ENCODE measurements around the gene POLDIP2. TPM values are rescaled to one million over a fixed set of nuclear protein-coding genes. Genes with fewer than 3 reads are reported as not detected.

The POLDIP2 gene
- total RNA-seq, 1 donor from 2014 or later: 83.4 TPM

DNA sequence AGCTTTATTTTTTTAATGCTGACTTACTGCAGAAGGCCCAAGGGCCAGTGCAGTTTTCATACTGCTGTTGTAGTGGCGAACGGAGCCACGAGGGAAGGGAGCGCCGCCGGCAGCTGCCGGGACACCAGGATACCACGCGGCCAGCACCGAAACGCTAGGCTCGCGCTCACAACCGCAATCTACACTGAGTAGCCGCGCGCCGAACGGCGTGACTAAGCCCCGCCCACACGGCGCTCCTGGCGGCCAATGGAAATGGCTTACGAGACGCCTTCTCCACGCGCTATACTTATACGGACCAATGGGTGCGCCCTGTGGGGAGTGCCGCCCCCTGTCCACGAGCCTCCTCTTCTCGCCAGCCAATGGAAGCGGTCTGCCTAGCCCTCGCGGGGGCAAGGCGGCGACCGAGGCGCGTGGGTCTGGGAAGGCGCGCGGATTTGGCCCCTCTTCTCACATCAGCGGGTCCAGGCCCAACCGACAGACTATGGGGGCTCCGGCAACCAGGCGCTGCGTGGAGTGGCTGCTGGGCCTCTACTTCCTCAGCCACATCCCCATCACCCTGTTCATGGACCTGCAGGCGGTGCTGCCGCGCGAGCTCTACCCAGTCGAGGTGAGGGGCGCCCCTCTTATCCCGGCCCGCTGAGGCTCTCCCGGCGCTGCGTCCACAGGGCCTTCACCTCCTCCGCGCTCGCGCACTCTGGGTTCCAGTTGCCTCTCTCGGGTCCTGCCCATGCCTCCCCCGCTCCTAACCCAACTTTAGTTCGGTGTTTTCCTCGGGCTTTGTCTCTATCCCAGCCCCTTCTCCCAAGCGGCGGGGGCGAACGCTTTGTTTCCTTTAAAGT lies 38.3 kb downstream of the POLDIP2 start, which contains the start of gene TMEM97:
Gene TMEM97, plus strand, starts transcription at position 442 of the 839 bp plus-strand sequence. Its CDS starts 40 bp downstream, at position 482.
- DNase-seq (ENCODE audit: extremely low read depth, low read depth, low spot score): no peak

DNA sequence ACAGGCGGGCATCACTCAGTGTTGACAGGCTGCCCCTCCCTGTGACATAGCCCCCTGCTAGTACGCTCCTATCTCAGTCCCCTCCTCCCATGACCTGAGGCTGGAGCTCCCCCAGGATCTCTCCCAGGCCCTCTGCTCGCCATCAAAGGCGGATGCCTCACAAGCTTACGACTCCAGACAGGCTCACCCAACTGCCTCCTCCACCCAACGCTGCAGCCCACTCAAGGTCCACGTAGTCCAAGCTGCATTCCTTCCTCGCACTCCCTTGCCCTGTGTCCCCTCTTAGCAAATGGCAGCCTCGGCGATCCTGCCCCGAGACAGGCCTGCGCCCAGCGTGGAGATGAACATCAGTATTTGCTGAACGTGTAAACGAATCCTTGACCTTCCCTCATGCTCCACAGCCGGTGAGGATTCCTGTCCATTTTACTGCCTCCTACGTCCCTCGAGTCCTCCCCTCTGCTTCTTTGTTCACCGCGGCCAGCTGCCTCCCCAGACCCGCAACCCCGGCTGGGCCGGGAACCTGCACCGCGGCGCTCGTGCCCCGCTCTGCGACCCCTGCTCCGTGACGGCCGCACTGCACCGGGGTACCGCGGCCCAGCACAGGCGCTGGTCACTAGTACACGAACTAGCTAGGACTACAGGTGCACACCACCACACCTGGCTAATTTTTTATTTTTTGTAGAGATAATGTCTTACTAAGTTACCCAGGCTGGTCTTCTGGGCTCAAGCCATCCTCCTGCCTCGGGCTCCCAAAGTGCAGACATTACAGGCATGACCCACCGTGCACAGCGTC lies 39.2 kb downstream of the POLDIP2 start:
- DNase-seq (ENCODE audit: extremely low read depth, low read depth, low spot score): no peak

DNA sequence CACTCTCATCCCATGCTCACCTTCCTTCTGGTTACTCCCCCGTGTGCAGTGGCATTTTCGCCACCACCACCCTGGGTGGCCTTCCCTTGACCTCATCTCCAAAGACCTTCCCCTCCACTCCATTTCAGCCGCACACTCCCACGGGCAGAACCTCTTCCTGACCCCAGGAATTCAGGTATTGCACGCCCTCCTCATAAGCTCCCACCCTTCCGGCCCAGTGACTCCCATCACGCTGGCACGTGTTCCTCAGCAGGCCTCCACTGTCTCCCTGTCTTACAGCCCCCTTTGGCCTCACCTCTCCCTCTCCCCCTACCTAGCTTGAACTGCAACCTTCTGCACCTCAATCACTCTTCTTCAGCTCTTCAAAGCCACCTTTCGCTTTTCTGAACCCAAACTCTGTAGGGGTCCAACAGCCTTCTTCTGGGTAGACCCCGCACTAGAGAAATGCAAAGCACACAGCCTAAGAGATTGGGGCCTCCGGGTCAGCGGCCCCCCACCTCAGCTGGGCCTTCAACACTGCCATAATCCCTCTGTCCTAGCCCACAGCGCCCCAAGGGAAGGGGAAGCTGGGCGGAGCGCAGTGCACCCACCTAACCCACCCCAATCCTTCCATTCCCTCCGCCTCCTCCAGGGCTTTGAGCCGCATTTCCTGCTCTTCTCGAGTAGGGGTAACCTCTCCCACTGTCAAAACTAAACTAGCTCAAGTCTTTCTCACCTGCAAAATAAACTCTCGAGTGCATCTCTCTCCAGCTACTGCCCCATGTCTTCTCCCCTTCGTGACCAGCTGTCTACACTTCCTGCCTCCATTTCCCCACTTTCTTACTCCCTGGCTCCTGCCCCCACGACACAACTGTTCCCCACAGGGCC lies 40.0 kb downstream of the POLDIP2 start:
- DNase-seq (ENCODE audit: extremely low read depth, low read depth, low spot score): no peak

DNA sequence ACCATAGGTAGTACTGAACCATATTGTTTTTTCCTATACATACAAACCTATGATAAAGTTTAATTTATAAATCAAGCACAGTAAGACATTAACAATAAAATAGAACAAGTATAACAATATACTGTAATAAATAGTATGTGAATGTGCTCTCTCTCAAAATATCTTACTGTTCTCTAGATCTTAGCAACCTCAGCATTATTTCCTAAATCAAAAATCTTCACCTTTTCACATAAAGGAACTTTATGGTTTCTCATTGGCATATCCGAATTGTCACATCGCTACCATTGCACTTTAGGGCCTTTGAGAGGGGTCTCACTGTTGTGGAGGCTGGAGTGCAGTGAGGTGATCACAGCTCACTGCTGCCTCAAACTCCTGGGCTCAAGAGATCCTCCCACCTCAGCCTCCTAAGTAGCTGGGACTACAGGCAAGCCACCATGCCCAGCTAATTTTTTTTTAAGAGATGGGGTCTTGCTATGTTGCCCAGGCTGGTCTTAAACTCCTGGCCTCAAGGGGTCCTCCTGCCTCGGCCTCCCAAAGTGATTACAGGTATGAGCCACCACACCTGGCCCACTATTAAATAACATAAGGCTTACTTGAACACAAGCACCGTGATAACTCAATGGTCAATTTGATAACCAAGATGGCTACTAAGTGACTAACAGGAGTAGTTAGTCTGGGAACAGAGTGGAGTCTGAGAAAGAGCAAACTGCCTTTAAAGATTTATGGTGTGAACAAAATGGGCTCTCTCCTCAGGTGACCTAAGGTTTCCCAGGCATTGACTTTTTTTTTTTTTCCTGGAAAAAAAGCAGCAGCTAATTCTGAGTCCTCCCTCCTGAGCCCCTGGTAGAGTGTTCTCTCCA lies 41.3 kb downstream of the POLDIP2 start:
- DNase-seq (ENCODE audit: extremely low read depth, low read depth, low spot score): no peak

DNA sequence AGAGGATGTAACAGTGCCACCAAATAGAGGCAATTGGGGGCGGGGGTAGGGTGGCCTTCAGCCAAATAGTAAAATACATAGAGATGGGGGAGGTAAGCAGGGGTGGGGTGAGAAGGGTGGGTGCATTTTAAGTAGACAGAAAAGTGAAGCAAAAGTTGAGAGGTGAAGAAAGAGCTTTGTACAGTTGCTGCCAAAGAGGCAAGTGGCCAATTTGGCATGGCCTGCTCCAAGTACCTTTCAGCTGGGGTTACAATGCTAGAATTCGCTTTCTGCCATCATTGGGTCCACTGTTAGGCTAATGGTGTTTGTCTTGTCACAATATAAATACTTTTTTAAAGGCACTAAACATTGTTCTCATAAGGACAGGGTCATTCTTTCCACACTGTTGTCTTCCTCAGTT lies 43.5 kb downstream of the POLDIP2 start:
- DNase-seq (ENCODE audit: extremely low read depth, low read depth, low spot score): no peak

DNA sequence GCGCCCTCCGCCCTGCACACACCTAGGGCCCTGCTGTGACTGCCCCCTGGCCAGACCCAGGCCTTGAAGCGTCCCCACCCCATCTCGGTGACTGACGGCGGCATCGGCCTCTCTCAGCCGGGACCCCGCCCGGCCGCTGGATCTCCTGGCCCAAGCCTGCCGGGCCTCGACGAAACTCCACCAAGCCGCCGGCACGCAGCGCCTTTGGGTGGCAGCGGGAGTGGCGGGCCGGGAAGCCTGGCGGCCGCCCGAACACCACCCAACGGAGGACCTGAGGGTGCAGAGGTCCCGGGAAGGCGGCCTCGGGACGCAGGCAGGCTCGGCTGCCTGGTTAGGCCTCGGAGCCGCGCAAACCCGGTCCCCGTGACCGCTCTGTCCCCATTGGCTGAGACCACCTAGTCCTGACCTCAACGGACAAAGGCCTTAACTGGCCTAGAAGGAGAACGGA lies 50.3 kb downstream of the POLDIP2 start:
- DNase-seq (ENCODE audit: extremely low read depth, low read depth, low spot score): no peak

DNA sequence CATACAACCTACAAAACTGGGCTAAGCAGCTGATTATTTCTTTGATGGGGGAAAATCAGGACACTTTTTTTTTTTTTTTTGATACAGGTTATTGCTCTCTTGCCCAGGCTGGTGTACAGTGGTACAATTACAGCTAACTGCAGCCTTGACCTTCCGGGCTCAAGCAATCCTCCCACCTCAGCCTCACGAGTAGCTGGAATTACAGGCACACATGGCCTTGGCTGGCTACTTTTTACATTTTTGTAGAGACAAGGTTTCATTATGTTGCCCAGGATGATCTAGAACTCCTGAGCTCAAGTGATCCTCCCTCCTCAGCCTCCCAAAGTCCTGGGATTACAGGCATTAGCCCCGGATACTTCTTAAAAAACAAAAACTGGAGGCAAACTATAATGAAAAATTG lies 58.9 kb downstream of the POLDIP2 start:
- no peak for DNase-seq (ENCODE audit: extremely low read depth, low read depth, low spot score)

Other genes with a start within 250 kb of the POLDIP2 start
- 9.1 and 13.2 TPM in 2 replicates for gene TMEM97, start 38.3 kb downstream of the POLDIP2 start, total RNA-seq
- 59.4 and 66.1 TPM in 2 replicates for gene IFT20, start 22.1 kb downstream of the POLDIP2 start, total RNA-seq
- gene TNFAIP1, start 21.8 kb downstream of the POLDIP2 start, total RNA-seq: 102 and 120 TPM in 2 replicates
- not detected in 2 replicates for gene SEBOX, start 7.7 kb upstream of the POLDIP2 start, total RNA-seq
- 0.05 TPM in 1 of 2 replicates, not detected in the other for gene VTN, start 12.8 kb upstream of the POLDIP2 start, total RNA-seq
- 4.7 and 6.7 TPM in 2 replicates for gene SARM1, start 14.2 kb upstream of the POLDIP2 start, total RNA-seq
- 2.2 and 3.3 TPM in 2 replicates for gene SLC46A1, start 48.7 kb upstream of the POLDIP2 start, total RNA-seq
- gene SLC13A2, start 116.1 kb upstream of the POLDIP2 start, total RNA-seq: not detected in 2 replicates
- not detected in 2 replicates for gene FOXN1, start 148.8 kb upstream of the POLDIP2 start, total RNA-seq
- 38.0 and 40.0 TPM in 2 replicates for gene UNC119, start 195.1 kb upstream of the POLDIP2 start, total RNA-seq
- 101 and 112 TPM in 2 replicates for gene PIGS, start 214.0 kb upstream of the POLDIP2 start, total RNA-seq
- 14.1 and 23.8 TPM in 2 replicates for gene ALDOC, start 219.4 kb upstream of the POLDIP2 start, total RNA-seq
- gene SPAG5, start 241.5 kb upstream of the POLDIP2 start, total RNA-seq: 13.0 and 18.6 TPM in 2 replicates